Naive thymus-derived CD8-positive, alpha-beta T cell (primary cell): ENCODE measurements around the gene PRPF31. TPM values are rescaled to one million over a fixed set of nuclear protein-coding genes. Genes with fewer than 3 reads are reported as not detected.
A peak's percentile ranks its signal among the peaks of the same experiment; 100 is the strongest.
"Not testable (repeated sequence)": the region's sequence is repeated elsewhere in the genome, so short reads cannot be mapped to it uniquely, and the experiment has no call there.

ENCODE experiments used
- ATAC-seq, 2 donors: fragments of 150-1000 bp; cut with Tn5 transposase in 1 of 2; sonication (Bioruptor Pico), chemical (Tn5 transposase) in 1 of 2; 1 replicate in 1 of 2; 2 replicates in 1 of 2; pipeline ENCODE4 v1.10.0; 2021; ENCODE audit warnings: mild to moderate bottlenecking in 2 of 2, moderate library complexity in 2 of 2
- POLR2A ChIA-PET: fragments of 350-600 bp; sonication (Branson Sonifier 250); formaldehyde crosslinking; loops from one replicate; lab custom pipeline; 2021; ENCODE audit warnings: antibody characterized with exemption; lab: Charles Lee
- DNase-seq, 10 donors: peaks; one replicate each; pipeline versions ENCODE4 v3.0.0 to v3.0.0-alpha.2; 2020 to 2022
- H3K27ac Mint-ChIP-seq, 10 donors: one replicate each; pipeline ENCODE4 v1.8.0; 2020 to 2022; ENCODE audit warnings: mild to moderate bottlenecking in 10 of 10, mixed read lengths in 10 of 10, moderate library complexity in 4 of 10, inconsistent platforms in 1 of 10
- H3K27me3 Mint-ChIP-seq, 5 donors: one replicate each; pipeline ENCODE4 v1.8.0; 2021 to 2022; ENCODE audit warnings: mixed read lengths in 5 of 5
- H3K36me3 Mint-ChIP-seq, 3 donors: one replicate each; pipeline ENCODE4 v1.8.0; 2020 to 2022; ENCODE audit warnings: mixed read lengths in 3 of 3, mild to moderate bottlenecking in 2 of 3, inconsistent platforms in 1 of 3
- H3K4me1 Mint-ChIP-seq, 4 donors: one replicate each; pipeline ENCODE4 v1.8.0; 2021 to 2022; ENCODE audit warnings: mixed read lengths in 4 of 4
- H3K4me3 Mint-ChIP-seq, 10 donors: one replicate each; pipeline ENCODE4 v1.8.0; 2020 to 2022; ENCODE audit warnings: mild to moderate bottlenecking in 10 of 10, mixed read lengths in 10 of 10, moderate library complexity in 6 of 10, inconsistent platforms in 1 of 10
- H3K9me3 Mint-ChIP-seq, 9 donors: one replicate each; pipeline ENCODE4 v1.8.0; 2020 to 2022; ENCODE audit warnings: mixed read lengths in 9 of 9, mild to moderate bottlenecking in 3 of 9, inconsistent platforms in 1 of 9, moderate library complexity in 1 of 9
- polyA plus RNA-seq, 3 donors: library from polyadenylated mRNA; unstranded; fragments of 300-500 nt; fragmentation: Illumina TruSeq; gene quantifications; one replicate each; pipeline ENCODE4 v1.2.3, GENCODE V29; 2021
- total RNA-seq, 8 experiments: library from RNA in 2 of 8; stranded (reverse) in 2 of 8; gene quantifications; one replicate each; pipeline ENCODE4 v1.2.3 and lab custom pipeline; 2021 to 2026

The PRPF31 gene
- total and polyA plus RNA-seq, 5 experiments from 2014 or later, result 64.0 to 86.8 (median 80.8) TPM

DNA sequence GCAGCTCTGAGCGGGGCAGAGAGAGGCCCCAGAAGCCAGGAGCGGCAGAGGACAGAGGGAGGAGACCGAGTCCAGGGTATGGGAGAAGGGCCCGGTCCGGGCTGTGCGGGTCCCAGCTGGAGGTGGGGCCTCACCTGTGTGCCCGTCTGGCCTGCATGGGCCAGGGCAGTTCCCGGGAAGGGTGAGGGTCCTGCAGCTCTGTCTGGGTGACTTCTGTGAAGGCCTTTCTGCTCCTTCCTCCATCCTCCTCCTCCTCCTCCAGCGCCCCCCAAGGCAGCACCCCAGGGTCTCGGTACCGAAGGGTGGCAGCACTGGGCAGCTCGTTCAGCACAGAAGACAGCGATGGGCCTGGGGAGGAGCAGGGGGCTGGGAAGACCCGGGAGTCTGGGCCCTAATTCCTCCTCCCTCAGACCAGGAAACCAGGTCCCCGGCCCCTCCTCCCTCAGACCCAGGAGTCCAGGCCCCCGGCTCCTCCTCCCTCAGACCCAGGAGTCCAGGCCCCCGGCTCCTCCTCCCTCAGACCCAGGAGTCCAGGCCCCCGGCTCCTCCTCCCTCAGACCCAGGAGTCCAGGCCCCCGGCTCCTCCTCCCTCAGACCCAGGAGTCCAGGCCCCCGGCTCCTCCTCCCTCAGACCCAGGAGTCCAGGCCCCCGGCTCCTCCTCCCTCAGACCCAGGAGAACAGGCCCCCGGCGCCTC, 56.3 kb downstream of the PRPF31 start:
- H3K27ac Mint-ChIP-seq, result peak overlapping the region in 1 of 10 donors; percentile 79
- not testable (repeated sequence) for H3K27me3 Mint-ChIP-seq, H3K4me3 Mint-ChIP-seq, ATAC-seq, H3K9me3 Mint-ChIP-seq, DNase-seq, H3K36me3 Mint-ChIP-seq
- POLR2A ChIA-PET, result interaction anchor here (1.9 to 2.6 kb wide), 2 partner anchors 13 to 18 kb away, joined by 6 to 9 read pairs; partner anchors contain the start of genes LENG1 and MBOAT7
- peaks cover 2 to 16% (median 9%) of the 10 kb centered on the region in 4 donors for H3K4me1 Mint-ChIP-seq

DNA sequence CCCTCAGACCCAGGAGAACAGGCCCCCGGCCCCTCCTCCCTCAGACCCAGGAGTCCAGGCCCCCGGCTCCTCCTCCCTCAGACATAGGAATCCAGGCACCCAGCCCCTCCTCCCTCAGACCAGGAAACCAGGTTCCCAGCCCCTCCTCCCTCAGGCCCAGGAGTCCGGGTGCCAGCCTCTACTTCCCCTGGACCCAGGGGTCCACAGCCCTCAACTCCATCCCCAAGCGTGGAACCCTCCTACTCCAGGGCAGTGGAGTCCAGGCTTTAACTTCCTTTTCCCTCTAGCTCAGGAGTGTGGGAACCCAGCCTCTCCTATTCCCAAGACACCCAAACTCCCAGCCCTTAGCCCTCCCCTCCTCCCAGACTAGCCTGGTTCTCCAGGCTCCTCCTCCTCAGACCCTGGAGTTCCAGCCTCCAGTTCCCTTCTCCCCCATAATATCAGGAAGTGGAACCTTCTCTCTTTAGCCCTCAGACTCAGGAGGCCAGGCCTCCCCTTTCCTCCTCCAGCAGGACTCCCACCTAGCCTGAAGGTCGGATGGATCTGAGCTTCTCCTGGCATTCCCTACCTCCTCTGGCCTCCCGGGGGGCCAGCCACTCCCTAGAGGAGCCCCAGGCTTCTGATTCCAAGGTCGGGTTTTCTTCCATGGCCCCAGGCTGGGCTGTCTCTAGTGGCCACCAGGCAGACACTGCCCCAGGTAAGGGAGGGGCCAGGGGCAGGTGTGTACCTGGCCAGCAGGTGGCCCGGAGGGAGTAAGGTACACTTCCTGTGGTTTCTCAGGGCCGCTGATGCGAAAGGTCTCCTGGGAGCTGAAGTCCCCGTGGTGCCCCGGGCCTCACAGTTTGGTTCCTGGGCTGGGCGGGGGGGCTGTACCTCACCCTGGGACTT, 57.2 kb downstream of the PRPF31 start, which contains the start of gene TMC4:
Gene TMC4 (minus strand): TSS at position 690 of the 888 bp plus-strand sequence. CDS start 43 bp downstream, at position 647.
- DNase-seq, result no peak
- POLR2A ChIA-PET, result interaction anchor here (1.0 to 2.6 kb wide), 3 partner anchors 14 to 35 kb away, joined by 3 to 9 read pairs (median 8); partner anchors contain the start of genes LENG1 and MBOAT7
- Mint-ChIP-seq H3K27ac (no peak within 1 kb of the TSS), H3K27me3 (no peaks in the 10 kb centered on the region), H3K36me3 (peaks cover 0 to 9% (median 0%) of the 10 kb centered on the region in 3 donors), H3K4me1 (peaks cover 2 to 16% (median 9%) of the 10 kb centered on the region in 4 donors), H3K9me3 (no peaks in the 10 kb centered on the region), H3K4me3 (no peak within 1 kb of the TSS)
- ATAC-seq, result peak in 1 of 2 donors; percentile 39

- Mint-ChIP-seq H3K4me3 (no peak overlapping the region), H3K36me3 (peaks cover 0 to 14% (median 4%) of the 10 kb centered on the region in 3 donors), H3K27ac (no peak overlapping the region), H3K9me3 (no peaks in the 10 kb centered on the region), H3K27me3 (no peaks in the 10 kb centered on the region), H3K4me1 (peaks cover 2 to 10% (median 6%) of the 10 kb centered on the region in 4 donors)
- POLR2A ChIA-PET, result interaction anchor here (1.0 to 2.6 kb wide), 4 partner anchors 15 to 57 kb away, joined by 3 to 9 read pairs (median 6); partner anchors contain the start of genes LENG1, MBOAT7, PRPF31 and TFPT
- no peak for DNase-seq
- no peak for ATAC-seq
Observed at GRCh38 chr19:54173359-54173699, 57.8 kb downstream of the PRPF31 start.

DNA sequence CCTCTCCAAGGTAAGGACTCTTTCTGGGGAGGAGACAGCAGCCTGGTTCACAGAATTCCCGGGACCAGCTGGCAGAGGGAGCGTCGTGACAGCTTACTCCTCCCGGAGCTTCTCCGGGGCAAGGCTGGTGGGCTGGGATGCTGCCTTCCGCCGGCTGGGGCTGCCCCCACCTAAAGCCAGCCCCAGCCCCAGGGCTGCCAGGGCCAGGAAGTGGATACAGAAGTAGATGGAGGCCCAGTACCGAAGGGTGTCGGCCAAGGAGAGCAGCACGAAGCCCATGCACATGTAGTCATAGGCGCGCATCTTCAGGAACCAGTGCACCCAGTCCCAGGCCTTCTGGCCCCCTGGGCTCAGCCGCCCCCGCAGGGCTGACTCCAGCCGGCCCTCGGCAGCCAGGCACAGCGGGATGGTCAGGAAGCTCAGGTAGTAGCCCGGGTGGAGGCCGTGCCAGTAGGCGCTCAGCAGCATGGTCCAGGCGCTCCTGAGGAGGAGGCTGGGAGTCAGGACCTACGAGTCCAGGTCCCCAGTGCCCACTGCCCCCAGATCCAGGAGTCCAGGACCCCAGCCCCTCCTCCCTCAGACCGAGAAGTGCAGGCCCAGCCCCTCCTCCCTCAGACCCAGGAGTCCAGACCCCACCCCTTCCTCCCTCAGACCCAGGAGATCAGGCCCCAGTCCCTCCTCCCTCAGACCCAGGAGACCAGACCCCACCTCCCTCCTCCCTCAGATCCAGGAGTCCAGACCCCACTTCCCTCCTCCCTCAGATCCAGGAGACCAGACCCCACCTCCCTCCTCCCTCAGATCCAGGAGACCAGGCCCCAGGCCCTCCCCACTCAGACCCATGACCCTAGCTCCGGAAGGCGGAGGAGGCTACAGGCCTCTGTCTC, 58.6 kb downstream of the PRPF31 start:
- DNase-seq (no peak), ATAC-seq (no peak)
- H3K4me1 Mint-ChIP-seq, result peaks cover 0 to 9% (median 5%) of the 10 kb centered on the region in 4 donors
- H3K4me3 Mint-ChIP-seq, result no peak overlapping the region
- H3K9me3 Mint-ChIP-seq, result no peaks in the 10 kb centered on the region
- POLR2A ChIA-PET, result interaction anchor here (0.7 to 2.6 kb wide), 5 partner anchors 16 to 1146 kb away, joined by 3 to 9 read pairs (median 4); partner anchors contain the start of genes LENG1, MBOAT7, PRPF31 and TFPT
- no peak overlapping the region for H3K27ac Mint-ChIP-seq
- H3K27me3 Mint-ChIP-seq, result no peaks in the 10 kb centered on the region
- peaks cover 0 to 15% (median 7%) of the 10 kb centered on the region in 3 donors for H3K36me3 Mint-ChIP-seq

DNA sequence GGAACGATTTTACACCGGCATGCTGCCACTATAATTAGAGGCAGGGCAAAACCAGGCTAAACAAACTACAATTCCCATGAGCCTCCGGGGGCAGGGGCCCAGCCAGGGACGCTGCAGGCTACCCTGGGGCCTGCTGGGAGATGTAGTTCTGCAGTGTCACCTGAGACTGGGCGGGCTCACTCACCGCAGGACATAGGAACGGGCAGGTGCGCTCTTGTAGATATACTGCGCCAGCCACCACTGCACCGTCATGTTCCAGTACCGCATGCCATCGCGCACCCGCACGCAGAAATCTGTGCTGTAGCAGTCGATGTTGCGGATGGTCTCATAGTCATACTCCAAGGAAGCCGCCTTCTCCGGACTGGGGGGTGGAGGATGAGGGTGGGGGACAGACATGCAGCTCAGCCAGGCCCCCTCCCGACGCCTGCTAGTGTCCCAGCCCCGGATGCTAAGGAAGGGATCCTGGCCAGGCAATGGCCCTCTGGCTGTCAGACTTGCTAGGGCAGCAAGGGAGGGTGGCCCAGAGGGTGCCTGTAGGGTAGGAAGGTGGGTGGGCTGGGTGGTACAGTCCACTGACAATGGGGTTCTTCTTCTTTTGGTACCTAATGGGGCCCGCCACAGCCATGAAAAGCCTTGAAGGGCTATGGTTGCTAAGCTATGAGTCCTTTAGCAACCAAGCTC, 63.2 kb downstream of the PRPF31 start:
- POLR2A ChIA-PET, result interaction anchor here (0.8 to 1.0 kb wide), 3 partner anchors 11 to 22 kb away, joined by 3 read pairs; partner anchors contain the start of gene MBOAT7
- no peaks in the 10 kb centered on the region for H3K9me3 Mint-ChIP-seq
- H3K27ac Mint-ChIP-seq, result peak overlapping the region in 2 of 10 donors; percentile 49 to 67

GRCh38 chr19:54179262-54179852, 63.8 kb downstream of the PRPF31 start:
- H3K36me3 Mint-ChIP-seq, result peaks cover 0 to 19% (median 7%) of the 10 kb centered on the region in 3 donors
- no peak overlapping the region for H3K27ac Mint-ChIP-seq
- no peaks in the 10 kb centered on the region for H3K27me3 Mint-ChIP-seq
- H3K4me1 Mint-ChIP-seq, result peaks cover 0 to 2% (median 0%) of the 10 kb centered on the region in 4 donors
- H3K4me3 Mint-ChIP-seq, result no peak overlapping the region
- POLR2A ChIA-PET, result interaction anchor here (0.8 to 1.0 kb wide), 3 partner anchors 10 to 22 kb away, joined by 3 read pairs; partner anchors contain the start of gene MBOAT7
- no peaks in the 10 kb centered on the region for H3K9me3 Mint-ChIP-seq
- ATAC-seq, result no peak
- DNase-seq, result no peak

More for the DNA sequence above, 63.2 kb downstream of the PRPF31 start:
- ATAC-seq, result peak; percentile 77 to 81
- peaks cover 0 to 20% (median 7%) of the 10 kb centered on the region in 3 donors for H3K36me3 Mint-ChIP-seq
- peaks cover 0 to under 1% (median 0%) of the 10 kb centered on the region in 4 donors for H3K4me1 Mint-ChIP-seq
- no peaks in the 10 kb centered on the region for H3K27me3 Mint-ChIP-seq
- peak in 4 of 10 donors; percentile 40 to 46 (median 44) for DNase-seq
- H3K4me3 Mint-ChIP-seq, result no peak overlapping the region

DNA sequence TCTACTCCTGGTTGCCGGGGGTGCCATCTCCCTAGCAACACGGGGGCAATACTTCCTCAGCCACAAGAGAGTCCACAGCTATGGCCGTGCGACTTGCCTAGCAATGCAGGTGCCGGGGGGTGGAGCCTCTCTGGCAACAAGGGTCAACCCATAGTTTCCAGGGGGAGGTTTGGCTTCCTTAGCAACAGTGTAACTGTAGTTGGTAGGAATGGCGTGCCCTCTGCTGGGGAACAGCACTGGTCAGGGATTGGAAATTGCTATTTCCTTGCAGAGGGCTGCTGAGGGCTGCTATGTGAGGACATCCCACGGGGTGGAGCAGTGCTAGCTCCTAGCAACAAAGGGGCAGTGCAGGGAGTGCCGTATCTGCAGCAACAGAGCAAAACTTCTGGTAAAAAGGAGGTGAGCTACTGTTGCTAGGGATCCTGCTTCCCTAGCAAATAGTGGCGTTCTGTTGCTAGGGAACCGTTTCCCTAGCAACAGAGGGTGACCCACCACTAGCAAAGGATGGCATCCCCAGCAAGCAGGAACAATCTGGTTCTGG, 64.4 kb downstream of the PRPF31 start:
- H3K9me3 Mint-ChIP-seq, result no peaks in the 10 kb centered on the region
- POLR2A ChIA-PET, result interaction anchor here (0.8 kb wide), 1 partner anchor 21 kb away, joined by 3 read pairs; no protein-coding TSS in a partner anchor
- H3K36me3 Mint-ChIP-seq, result peaks cover 0 to 17% (median 7%) of the 10 kb centered on the region in 3 donors
- DNase-seq, result no peak
- ATAC-seq, result no peak
- H3K27ac Mint-ChIP-seq, result no peak overlapping the region
- no peak overlapping the region for H3K4me3 Mint-ChIP-seq
- H3K27me3 Mint-ChIP-seq, result no peaks in the 10 kb centered on the region
- H3K4me1 Mint-ChIP-seq, result peaks cover 0 to 2% (median 0%) of the 10 kb centered on the region in 4 donors

- POLR2A ChIA-PET, result no interaction called here
- no peak overlapping the region for H3K27ac Mint-ChIP-seq
Observed at GRCh38 chr19:54180691-54181091, 65.1 kb downstream of the PRPF31 start.

More at GRCh38 chr19:54180691-54181091, 65.1 kb downstream of the PRPF31 start:
- Mint-ChIP-seq H3K4me1 (peaks cover 0 to 5% (median 0%) of the 10 kb centered on the region in 4 donors), H3K36me3 (peaks cover 0 to 16% (median 7%) of the 10 kb centered on the region in 3 donors), H3K9me3 (no peaks in the 10 kb centered on the region), H3K4me3 (no peak overlapping the region), H3K27me3 (no peaks in the 10 kb centered on the region)
- DNase-seq, result no peak
- ATAC-seq, result no peak
